Activated CD4-positive, alpha-beta T cell treated with anti-CD3 and anti-CD28 coated beads, Interleukin-2, Interleukin-6, amounts not matched to agents 100 ng/mL and 50 ng/mL, durations not matched to agents 16 hours and 8 hours (primary cell): Measurements from ENCODE around the gene ZBTB49.

Experiments used
- DNase-seq: peaks from one replicate; pipeline ENCODE4 v3.0.0-alpha.2; 2020

The ZBTB49 gene

GRCh38 chr4:4326166-4326565 is 36.1 kb downstream of the ZBTB49 start:
- no peak for DNase-seq

GRCh38 chr4:4327652-4328121 is 37.6 kb downstream of the ZBTB49 start:
- no peak for DNase-seq

GRCh38 chr4:4328206-4328605 is 38.2 kb downstream of the ZBTB49 start:
- DNase-seq = no peak

- DNase-seq = no peak
Measured at GRCh38 chr4:4328840-4329239, 38.8 kb downstream of the ZBTB49 start.

GRCh38 chr4:4329496-4329895 is 39.4 kb downstream of the ZBTB49 start:
- DNase-seq = no peak

GRCh38 chr4:4330794-4331193 is 40.7 kb downstream of the ZBTB49 start:
- no peak for DNase-seq

- DNase-seq = no peak
Measured at GRCh38 chr4:4332529-4332928, 42.5 kb downstream of the ZBTB49 start.

- no peak for DNase-seq
Measured at GRCh38 chr4:4333265-4333706, 43.2 kb downstream of the ZBTB49 start.

- DNase-seq = peak; percentile 81
Measured at GRCh38 chr4:4334798-4335520, 44.9 kb downstream of the ZBTB49 start.

GRCh38 chr4:4338210-4339001 is 48.4 kb downstream of the ZBTB49 start:
- DNase-seq = no peak

GRCh38 chr4:4339504-4340085 is 49.5 kb downstream of the ZBTB49 start:
- DNase-seq = no peak

GRCh38 chr4:4341861-4342650 is 52.0 kb downstream of the ZBTB49 start:
- DNase-seq = no peak

GRCh38 chr4:4343038-4343437 is 53.0 kb downstream of the ZBTB49 start:
- no peak for DNase-seq

GRCh38 chr4:4344915-4345527 is 55.0 kb downstream of the ZBTB49 start:
- DNase-seq = no peak

- DNase-seq = no peak
Measured at GRCh38 chr4:4347585-4347984, 57.5 kb downstream of the ZBTB49 start.

- DNase-seq = peak; percentile 10
Measured at GRCh38 chr4:4348585-4348984, 58.5 kb downstream of the ZBTB49 start.

GRCh38 chr4:4349867-4350266 is 59.8 kb downstream of the ZBTB49 start:
- DNase-seq = no peak

GRCh38 chr4:4350909-4351308 is 60.9 kb downstream of the ZBTB49 start:
- DNase-seq = no peak

- DNase-seq = no peak
Measured at GRCh38 chr4:4355302-4355701, 65.3 kb downstream of the ZBTB49 start.

GRCh38 chr4:4356106-4357041 is 66.3 kb downstream of the ZBTB49 start:
- no peak for DNase-seq
